HEK293 (cell line): Measurements from ENCODE around the gene MED19.

Source experiments
- HOXA7 ChIP-seq: sonication (generic); formaldehyde crosslinking; IDR thresholded peaks from 2 replicates; pipeline ENCODE4 v1.8.1; 2022; ENCODE audit warnings: missing genetic modification reagents, borderline replicate concordance
- KLF8 ChIP-seq: fragments of 450-650 bp; formaldehyde crosslinking; IDR thresholded peaks from 2 replicates; pipeline ENCODE4 v1.5.1; 2016; ENCODE audit warnings: missing biosample characterization, missing genetic modification characterization
- MEIS1 ChIP-seq: sonication (generic); formaldehyde crosslinking; IDR thresholded peaks from 2 replicates; pipeline ENCODE4 v1.8.1; 2022; ENCODE audit warnings: missing genetic modification reagents, mild to moderate bottlenecking, borderline replicate concordance
- TSHZ1 ChIP-seq: fragments of 450-650 bp; formaldehyde crosslinking; IDR thresholded peaks from 2 replicates; pipeline ENCODE4 v1.5.1; 2016; ENCODE audit warnings: missing biosample characterization, missing genetic modification characterization, borderline replicate concordance
- ZFP37 ChIP-seq: fragments of 450-650 bp; formaldehyde crosslinking; IDR thresholded peaks from 2 replicates; pipeline ENCODE4 v1.5.1; 2016; ENCODE audit warnings: missing biosample characterization, missing genetic modification characterization
- ZNF140 ChIP-seq: fragments of 450-650 bp; formaldehyde crosslinking; IDR thresholded peaks from 2 replicates; pipeline ENCODE4 v1.5.1; 2016; ENCODE audit warnings: missing biosample characterization, missing genetic modification characterization
- ZNF274 ChIP-seq, 2 experiments: fragments of 200-500 bp in 1 of 2; fragments of 450-650 bp in 1 of 2; sonication (Bioruptor generic) in 1 of 2; formaldehyde crosslinking in 1 of 2; IDR thresholded peaks; 2 replicates each; pipeline versions ENCODE4 v1.5.1 to v1.6.1; 2014 to 2016; ENCODE audit warnings: borderline replicate concordance in 1 of 2, inconsistent platforms in 1 of 2, low read length in 1 of 2, missing biosample characterization in 1 of 2, missing genetic modification characterization in 1 of 2
- ZNF350 ChIP-seq: fragments of 450-650 bp; formaldehyde crosslinking; IDR thresholded peaks from 2 replicates; pipeline ENCODE4 v1.5.0; 2017; ENCODE audit warnings: missing biosample characterization, mild to moderate bottlenecking, missing genetic modification characterization
- ZNF513 ChIP-seq: fragments of 450-650 bp; IDR thresholded peaks from 2 replicates; pipeline ENCODE4 v1.5.1; 2018; ENCODE audit warnings: missing biosample characterization, missing genetic modification characterization
- ZNF544 ChIP-seq: fragments of 450-650 bp; formaldehyde crosslinking; IDR thresholded peaks from 2 replicates; pipeline ENCODE4 v1.5.0; 2017; ENCODE audit warnings: missing biosample characterization, missing genetic modification characterization
- ZNF571 ChIP-seq: fragments of 450-650 bp; formaldehyde crosslinking; IDR thresholded peaks from 2 replicates; pipeline ENCODE4 v1.5.0; 2017; ENCODE audit warnings: missing biosample characterization, missing genetic modification characterization
- ZNF658 ChIP-seq: fragments of 450-650 bp; formaldehyde crosslinking; IDR thresholded peaks from 2 replicates; pipeline ENCODE4; 2016; ENCODE audit warnings: missing biosample characterization, missing genetic modification characterization
- ZNF677 ChIP-seq: fragments of 450-650 bp; IDR thresholded peaks from 2 replicates; pipeline ENCODE4 v1.5.0; 2018; ENCODE audit warnings: missing biosample characterization, mild to moderate bottlenecking, missing genetic modification characterization, moderate library complexity
- TF ChIP-seq, protein P1 (sequence below): fragments of 450-650 bp; formaldehyde crosslinking; IDR thresholded peaks from 2 replicates; pipeline ENCODE4 v1.5.1; 2016; ENCODE audit warnings: missing biosample characterization, missing genetic modification characterization

- TF ChIP-seq ZNF274 (IDR thresholded peaks at IDR 0.05; ENCODE audit: low read length) (no peak), ZNF274 (tag by site-specific recombination; IDR thresholded peaks at IDR 0.05; ENCODE audit: borderline replicate concordance) (no peak), ZNF513 (tag by site-specific recombination) (no peak), KLF8 (tag by site-specific recombination) (no peak), TSHZ1 (tag by site-specific recombination) (no peak), HOXA7 (no peak), ZNF571 (tag by site-specific recombination) (no peak), ZFP37 (tag by site-specific recombination) (no peak), ZNF544 (no peak), ZNF350 (tag by site-specific recombination) (no peak), ZNF677 (tag by site-specific recombination) (no peak), MEIS1 (CRISPR knock-in tag) (no peak), ZNF140 (tag by site-specific recombination) (no peak), ZNF658 (tag by site-specific recombination) (no peak)
- TF ChIP-seq, protein P1, sequence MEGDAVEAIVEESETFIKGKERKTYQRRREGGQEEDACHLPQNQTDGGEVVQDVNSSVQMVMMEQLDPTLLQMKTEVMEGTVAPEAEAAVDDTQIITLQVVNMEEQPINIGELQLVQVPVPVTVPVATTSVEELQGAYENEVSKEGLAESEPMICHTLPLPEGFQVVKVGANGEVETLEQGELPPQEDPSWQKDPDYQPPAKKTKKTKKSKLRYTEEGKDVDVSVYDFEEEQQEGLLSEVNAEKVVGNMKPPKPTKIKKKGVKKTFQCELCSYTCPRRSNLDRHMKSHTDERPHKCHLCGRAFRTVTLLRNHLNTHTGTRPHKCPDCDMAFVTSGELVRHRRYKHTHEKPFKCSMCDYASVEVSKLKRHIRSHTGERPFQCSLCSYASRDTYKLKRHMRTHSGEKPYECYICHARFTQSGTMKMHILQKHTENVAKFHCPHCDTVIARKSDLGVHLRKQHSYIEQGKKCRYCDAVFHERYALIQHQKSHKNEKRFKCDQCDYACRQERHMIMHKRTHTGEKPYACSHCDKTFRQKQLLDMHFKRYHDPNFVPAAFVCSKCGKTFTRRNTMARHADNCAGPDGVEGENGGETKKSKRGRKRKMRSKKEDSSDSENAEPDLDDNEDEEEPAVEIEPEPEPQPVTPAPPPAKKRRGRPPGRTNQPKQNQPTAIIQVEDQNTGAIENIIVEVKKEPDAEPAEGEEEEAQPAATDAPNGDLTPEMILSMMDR (tag by site-specific recombination), result no peak
Measured at GRCh38 chr11:57703341-57703740, 8.7 kb downstream of the MED19 start.
